NCI-H2081 treated with DMSO at 0.1 percent for 48 hours (cell line): Measurements from ENCODE around the gene DEPP1.

Experiments
- DNase-seq: peaks from one replicate; lab custom pipeline; 2025; lab: John Stamatoyannopoulos, UW

DEPP1 gene

GRCh38 chr10:44954042-44954441 lies 24.6 kb downstream of the DEPP1 start:
- no peak for DNase-seq

GRCh38 chr10:44952779-44953231 lies 25.8 kb downstream of the DEPP1 start:
- no peak for DNase-seq

GRCh38 chr10:44951576-44952226 lies 26.9 kb downstream of the DEPP1 start:
- DNase-seq: no peak

GRCh38 chr10:44950326-44951225 lies 28.0 kb downstream of the DEPP1 start:
- no peak for DNase-seq

GRCh38 chr10:44949915-44950314 lies 28.7 kb downstream of the DEPP1 start:
- no peak for DNase-seq

GRCh38 chr10:44949127-44949802 lies 29.3 kb downstream of the DEPP1 start:
- DNase-seq: no peak

- no peak for DNase-seq
Observed at GRCh38 chr10:44948642-44949041, 30.0 kb downstream of the DEPP1 start.

- DNase-seq: no peak
Observed at GRCh38 chr10:44947371-44948152, 31.0 kb downstream of the DEPP1 start.

GRCh38 chr10:44946205-44946604 lies 32.4 kb downstream of the DEPP1 start:
- DNase-seq: no peak

GRCh38 chr10:44944354-44944753 lies 34.3 kb downstream of the DEPP1 start:
- DNase-seq: no peak

GRCh38 chr10:44939691-44940401 lies 38.8 kb downstream of the DEPP1 start:
- no peak for DNase-seq

- no peak for DNase-seq
Observed at GRCh38 chr10:44938956-44939355, 39.7 kb downstream of the DEPP1 start.

- DNase-seq: no peak
Observed at GRCh38 chr10:44937196-44938005, 41.2 kb downstream of the DEPP1 start.

- no peak for DNase-seq
Observed at GRCh38 chr10:44936314-44936975, 42.2 kb downstream of the DEPP1 start.

GRCh38 chr10:44935966-44936295 lies 42.7 kb downstream of the DEPP1 start:
- no peak for DNase-seq

- DNase-seq: no peak
Observed at GRCh38 chr10:44935201-44935965, 43.2 kb downstream of the DEPP1 start.

GRCh38 chr10:44934416-44935200 lies 44.0 kb downstream of the DEPP1 start:
- no peak for DNase-seq
